ENCODE data around the gene HEATR5A.
"Not testable (repeated sequence)": the region's sequence is repeated elsewhere in the genome, so short reads cannot be mapped to it uniquely, and the experiment has no call there.

HEATR5A gene

DNA sequence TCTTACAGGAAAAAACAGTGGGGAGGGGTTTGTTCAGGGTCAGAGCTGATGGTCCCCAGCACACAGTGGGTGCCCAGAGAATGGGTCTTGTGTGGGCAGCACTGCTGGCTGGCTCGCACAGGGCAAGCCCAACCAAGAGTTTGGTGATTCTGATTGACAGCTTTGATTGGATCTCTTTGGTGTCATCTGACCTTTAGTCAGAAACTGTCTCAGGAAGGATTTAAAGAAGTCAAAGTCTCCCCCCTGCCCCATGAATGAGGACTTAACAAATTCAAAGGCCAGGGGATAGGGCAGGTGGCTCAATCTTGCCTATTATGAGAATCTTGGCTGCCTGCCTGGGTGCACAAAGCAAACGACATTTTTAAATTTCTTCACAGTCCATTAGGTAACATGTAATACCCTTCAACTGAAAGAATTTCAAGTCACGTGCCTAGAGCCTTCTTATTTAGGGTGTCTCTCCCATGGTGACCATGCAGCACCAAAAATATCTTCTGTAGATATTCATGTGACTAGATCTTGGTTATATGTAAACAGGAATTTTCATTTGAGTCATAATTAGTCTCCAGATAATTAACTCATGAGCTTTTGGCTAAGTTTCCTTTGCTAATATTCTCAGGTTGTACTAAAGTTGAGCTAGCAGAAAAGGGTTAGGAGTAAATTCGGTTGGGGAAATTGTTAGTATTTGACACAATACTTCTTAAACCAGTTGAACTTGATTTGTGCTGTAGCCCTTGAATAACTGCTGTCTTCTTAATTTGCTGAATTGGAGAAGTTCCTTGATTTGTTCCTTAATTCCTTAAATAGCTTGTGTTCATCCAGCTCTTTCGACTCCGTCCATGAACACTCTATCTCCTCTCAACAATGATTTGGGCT, 158.3 kb downstream of the HEATR5A start:
- Histone ChIP-seq H3K9me3 (ENCODE audit: insufficient read depth, low read length) (no peaks in the 10 kb centered on the region), H3K4me2 (ENCODE audit: low read length) (peak overlapping the region; percentile 54), H3K27me3 (ENCODE audit: low read depth, low read length) (no peaks in the 10 kb centered on the region), H2AFZ (ENCODE audit: low read depth, low read length) (peak overlapping the region; percentile 64), H3K9ac (ENCODE audit: low read length) (no peak overlapping the region), H4K20me1 (ENCODE audit: insufficient read depth, low read length) (no peaks in the 10 kb centered on the region), H3K36me3 (replicated peaks; ENCODE audit: low read depth, low read length) (no peaks in the 10 kb centered on the region), H3K4me1 (ENCODE audit: low read length) (peaks cover 24% of the 10 kb centered on the region), H3K27ac (ENCODE audit: low read length) (peak overlapping the region; percentile 41), H3K79me2 (ENCODE audit: low read length) (no peaks in the 10 kb centered on the region), H3K4me3 (ENCODE audit: low read length) (0 out of 2 replicates have a peak overlapping the region, but pooled peaks have one; percentile 22)
- TF ChIP-seq, protein P1, sequence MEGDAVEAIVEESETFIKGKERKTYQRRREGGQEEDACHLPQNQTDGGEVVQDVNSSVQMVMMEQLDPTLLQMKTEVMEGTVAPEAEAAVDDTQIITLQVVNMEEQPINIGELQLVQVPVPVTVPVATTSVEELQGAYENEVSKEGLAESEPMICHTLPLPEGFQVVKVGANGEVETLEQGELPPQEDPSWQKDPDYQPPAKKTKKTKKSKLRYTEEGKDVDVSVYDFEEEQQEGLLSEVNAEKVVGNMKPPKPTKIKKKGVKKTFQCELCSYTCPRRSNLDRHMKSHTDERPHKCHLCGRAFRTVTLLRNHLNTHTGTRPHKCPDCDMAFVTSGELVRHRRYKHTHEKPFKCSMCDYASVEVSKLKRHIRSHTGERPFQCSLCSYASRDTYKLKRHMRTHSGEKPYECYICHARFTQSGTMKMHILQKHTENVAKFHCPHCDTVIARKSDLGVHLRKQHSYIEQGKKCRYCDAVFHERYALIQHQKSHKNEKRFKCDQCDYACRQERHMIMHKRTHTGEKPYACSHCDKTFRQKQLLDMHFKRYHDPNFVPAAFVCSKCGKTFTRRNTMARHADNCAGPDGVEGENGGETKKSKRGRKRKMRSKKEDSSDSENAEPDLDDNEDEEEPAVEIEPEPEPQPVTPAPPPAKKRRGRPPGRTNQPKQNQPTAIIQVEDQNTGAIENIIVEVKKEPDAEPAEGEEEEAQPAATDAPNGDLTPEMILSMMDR (IDR thresholded peaks at IDR 0.05; ENCODE audit: low read depth, low read length) = no peak
- no peak for TF ChIP-seq EZH2phosphoT487 (IDR thresholded peaks at IDR 0.05; ENCODE audit: low read depth)

DNA sequence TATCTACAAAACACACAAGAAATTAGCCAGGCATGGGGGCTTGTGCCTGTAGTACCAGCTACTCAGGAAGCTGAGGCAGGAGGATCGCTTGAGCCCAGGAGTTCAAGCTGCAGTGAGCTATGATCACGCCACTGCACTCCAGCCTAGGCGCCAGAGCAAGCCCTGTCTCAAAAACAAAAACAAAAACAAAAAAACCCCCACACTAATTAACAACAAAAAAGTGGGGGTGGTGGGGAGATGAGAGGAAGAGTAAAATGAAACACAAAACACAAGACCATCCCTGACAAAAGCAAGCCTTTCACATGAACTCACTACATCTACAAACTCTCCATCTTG, 158.9 kb downstream of the HEATR5A start:
- Histone ChIP-seq H3K27ac (ENCODE audit: low read length) (peak overlapping the region; percentile 41; the same call in 1 of the 2 replicates), H3K4me3 (ENCODE audit: low read length) (0 out of 2 replicates have a peak overlapping the region, but pooled peaks have one; percentile 22), H3K4me2 (ENCODE audit: low read length) (peak overlapping the region; percentile 54)

DNA sequence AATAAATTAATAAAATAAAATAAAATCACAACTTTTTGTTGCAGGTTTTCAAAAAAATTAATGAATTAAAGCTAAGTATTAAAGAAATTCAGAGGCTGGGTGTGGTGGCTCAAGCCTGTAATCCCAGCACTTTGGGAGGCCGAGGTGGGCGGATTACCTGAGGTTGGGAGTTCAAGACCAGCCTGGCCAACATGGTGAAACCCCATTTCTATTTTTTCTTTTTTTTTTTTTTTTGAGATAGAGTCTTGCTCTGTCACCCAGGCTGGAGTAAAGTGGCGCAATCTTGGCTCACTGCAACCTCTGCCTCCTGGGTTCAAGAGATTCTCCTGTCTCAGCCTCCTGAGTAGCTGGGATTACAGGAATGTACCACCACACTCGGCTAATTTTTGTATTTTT, 161.3 kb downstream of the HEATR5A start:
- not testable (repeated sequence) for H3K36me3 ChIP-seq (replicated peaks; ENCODE audit: low read depth, low read length); H4K20me1 ChIP-seq (ENCODE audit: insufficient read depth, low read length); H2AFZ ChIP-seq (ENCODE audit: low read depth, low read length); H3K79me2 ChIP-seq (ENCODE audit: low read length); H3K27me3 ChIP-seq (ENCODE audit: low read depth, low read length); H3K27ac ChIP-seq (ENCODE audit: low read length); H3K9ac ChIP-seq (ENCODE audit: low read length); H3K9me3 ChIP-seq (ENCODE audit: insufficient read depth, low read length); H3K4me2 ChIP-seq (ENCODE audit: low read length); H3K4me3 ChIP-seq (ENCODE audit: low read length)
- peaks cover 27% of the 10 kb centered on the region for H3K4me1 ChIP-seq (ENCODE audit: low read length)

More for the DNA sequence above, 158.9 kb downstream of the HEATR5A start:
- H3K27me3 ChIP-seq (ENCODE audit: low read depth, low read length) = no peaks in the 10 kb centered on the region
- H3K9ac ChIP-seq (ENCODE audit: low read length) = no peak overlapping the region
- no peaks in the 10 kb centered on the region for H3K36me3 ChIP-seq (replicated peaks; ENCODE audit: low read depth, low read length)
- H4K20me1 ChIP-seq (ENCODE audit: insufficient read depth, low read length) = no peaks in the 10 kb centered on the region
- peak overlapping the region; percentile 64 for H2AFZ ChIP-seq (ENCODE audit: low read depth, low read length)
- H3K79me2 ChIP-seq (ENCODE audit: low read length) = no peaks in the 10 kb centered on the region
- peaks cover 27% of the 10 kb centered on the region for H3K4me1 ChIP-seq (ENCODE audit: low read length)
- TF ChIP-seq, protein P1 (IDR thresholded peaks at IDR 0.05; ENCODE audit: low read depth, low read length) = no peak
- no peak for TF ChIP-seq EZH2phosphoT487 (IDR thresholded peaks at IDR 0.05; ENCODE audit: low read depth)
- H3K9me3 ChIP-seq (ENCODE audit: insufficient read depth, low read length) = no peaks in the 10 kb centered on the region

DNA sequence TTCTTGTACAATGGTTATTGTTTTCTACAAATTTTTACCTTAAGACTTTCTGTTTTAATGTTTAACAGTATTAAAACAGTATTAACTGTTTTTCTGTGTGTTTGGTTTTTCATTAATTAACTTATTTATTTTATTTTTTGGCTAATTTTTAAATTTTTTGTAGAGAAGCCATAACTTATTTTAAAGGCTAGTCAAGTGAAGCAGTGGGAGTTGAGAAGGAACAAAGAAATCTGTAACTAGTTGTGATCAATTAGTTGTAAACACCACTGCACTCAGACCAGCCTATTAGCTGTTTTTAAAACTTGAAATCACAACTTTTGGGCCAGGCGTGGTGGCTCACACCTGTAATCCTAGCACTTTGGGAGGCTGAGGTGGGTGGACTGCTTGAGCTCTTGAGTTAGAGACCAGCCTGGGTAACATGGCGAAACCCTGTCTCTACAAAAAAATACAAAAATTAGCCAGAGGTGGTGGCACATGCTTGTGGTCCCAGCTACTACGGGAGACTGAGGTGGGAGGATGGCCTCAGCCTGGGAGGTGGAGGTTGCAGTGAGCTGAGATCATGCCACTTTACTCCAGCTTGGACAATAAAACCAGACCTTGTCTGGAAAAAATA, 161.8 kb downstream of the HEATR5A start:
- Histone ChIP-seq H3K4me1 (ENCODE audit: low read length) (peaks cover 27% of the 10 kb centered on the region), H3K4me2 (ENCODE audit: low read length) (no peak overlapping the region), H3K36me3 (replicated peaks; ENCODE audit: low read depth, low read length) (no peaks in the 10 kb centered on the region), H3K79me2 (ENCODE audit: low read length) (no peaks in the 10 kb centered on the region), H3K4me3 (ENCODE audit: low read length) (no peak overlapping the region), H3K9me3 (ENCODE audit: insufficient read depth, low read length) (no peaks in the 10 kb centered on the region), H4K20me1 (ENCODE audit: insufficient read depth, low read length) (no peaks in the 10 kb centered on the region), H3K27ac (ENCODE audit: low read length) (no peak overlapping the region), H3K27me3 (ENCODE audit: low read depth, low read length) (no peaks in the 10 kb centered on the region), H3K9ac (ENCODE audit: low read length) (no peak overlapping the region), H2AFZ (ENCODE audit: low read depth, low read length) (no peak overlapping the region)
- no peak for TF ChIP-seq EZH2phosphoT487 (IDR thresholded peaks at IDR 0.05; ENCODE audit: low read depth)
- TF ChIP-seq, protein P1 (IDR thresholded peaks at IDR 0.05; ENCODE audit: low read depth, low read length) = no peak

DNA sequence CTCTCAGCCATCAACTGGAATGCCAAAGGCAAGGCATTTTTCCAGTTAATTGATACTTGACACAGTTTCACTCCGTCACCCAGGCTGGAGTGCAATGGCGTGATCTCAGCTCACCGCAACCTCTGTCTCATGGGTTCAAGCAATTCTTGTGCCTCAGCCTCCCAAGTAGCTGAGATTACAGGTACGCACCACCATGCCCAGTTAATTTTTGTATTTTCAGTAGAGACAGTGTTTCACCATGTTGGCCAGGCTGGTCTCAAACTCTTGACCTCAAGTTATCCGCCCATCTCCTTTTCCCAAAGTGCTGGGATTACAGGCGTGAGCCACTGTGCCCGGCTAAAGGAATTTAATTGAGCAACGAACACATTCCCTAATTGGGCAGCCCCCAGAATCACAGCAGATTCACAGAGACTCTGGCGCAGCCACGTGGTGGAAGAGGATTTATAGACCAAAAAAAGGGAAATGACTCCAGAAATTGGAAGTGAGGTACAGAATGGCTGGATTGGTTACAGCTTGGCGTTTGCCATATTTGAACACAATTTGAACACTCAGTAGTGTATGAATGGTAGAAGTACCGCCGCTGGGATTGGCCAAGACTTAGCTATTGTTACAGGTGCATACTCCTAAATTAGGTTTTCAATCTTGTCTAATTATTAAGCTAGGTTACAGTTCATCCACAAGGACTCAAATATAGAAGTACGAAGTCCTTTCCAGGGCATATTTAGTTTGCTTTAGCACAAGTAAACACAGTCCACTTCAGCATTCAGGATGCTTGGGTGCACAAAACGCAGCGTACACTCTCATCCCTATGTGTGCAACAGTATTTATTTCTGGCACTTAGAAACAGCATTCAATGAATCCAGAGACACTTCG, 162.6 kb downstream of the HEATR5A start:
- H3K79me2 ChIP-seq (ENCODE audit: low read length); H2AFZ ChIP-seq (ENCODE audit: low read depth, low read length); H3K4me3 ChIP-seq (ENCODE audit: low read length); H4K20me1 ChIP-seq (ENCODE audit: insufficient read depth, low read length); H3K27me3 ChIP-seq (ENCODE audit: low read depth, low read length); H3K27ac ChIP-seq (ENCODE audit: low read length); H3K9me3 ChIP-seq (ENCODE audit: insufficient read depth, low read length); H3K36me3 ChIP-seq (replicated peaks; ENCODE audit: low read depth, low read length); H3K9ac ChIP-seq (ENCODE audit: low read length): not testable (repeated sequence)
- H3K4me1 ChIP-seq (ENCODE audit: low read length) = peaks cover 27% of the 10 kb centered on the region
- peak overlapping the region; percentile 20 for H3K4me2 ChIP-seq (ENCODE audit: low read length)

Data from OCI-LY3 (cell line).